Measurements from ENCODE around the gene RC3H2.
A peak's percentile ranks its signal among the peaks of the same experiment; 100 is the strongest.

The RC3H2 gene
- total RNA-seq, result 154 to 179 reads per million in 2 donors

GRCh38 chr9:122904823-122905710 lies at the start of gene RC3H2:
Gene RC3H2 (minus strand): TSS chr9:122905359. CDS start chr9:122897509, 7,850 bp downstream.
- peak; percentile 67 for DNase-seq

GRCh38 chr9:122954253-122954691 lies 49.1 kb upstream of the RC3H2 start:
- no peak for DNase-seq

- DNase-seq, result no peak
These were observed 45.9 kb upstream of the RC3H2 start for GRCh38 chr9:122951056-122951455.

GRCh38 chr9:122950263-122950662 lies 45.1 kb upstream of the RC3H2 start:
- DNase-seq, result no peak

- no peak for DNase-seq
These were observed 44.5 kb upstream of the RC3H2 start for GRCh38 chr9:122949696-122950095.

GRCh38 chr9:122948313-122948712 lies 43.2 kb upstream of the RC3H2 start:
- no peak for DNase-seq

- DNase-seq, result no peak
These were observed 41.4 kb upstream of the RC3H2 start for GRCh38 chr9:122946461-122947005.

GRCh38 chr9:122944960-122945888 lies 40.1 kb upstream of the RC3H2 start:
- no peak for DNase-seq

GRCh38 chr9:122941582-122942234 lies 36.5 kb upstream of the RC3H2 start:
- DNase-seq, result no peak

- DNase-seq, result peak; percentile 95
These were observed 35.8 kb upstream of the RC3H2 start, which contains the start of gene RABGAP1 for GRCh38 chr9:122940749-122941581. Gene RABGAP1 (plus strand): TSS chr9:122941020. CDS start chr9:122957060, 16,040 bp downstream.

GRCh38 chr9:122940454-122940748 lies 35.2 kb upstream of the RC3H2 start:
- no peak for DNase-seq

- DNase-seq, result no peak
These were observed 34.4 kb upstream of the RC3H2 start for GRCh38 chr9:122939601-122940000.

GRCh38 chr9:122936883-122937282 lies 31.7 kb upstream of the RC3H2 start:
- no peak for DNase-seq

GRCh38 chr9:122936464-122936863 lies 31.3 kb upstream of the RC3H2 start:
- DNase-seq, result no peak

- peak; percentile 71 for DNase-seq
These were observed 26.3 kb upstream of the RC3H2 start, which contains the start of gene ZBTB26 for GRCh38 chr9:122931226-122932121. Gene ZBTB26 (minus strand): TSS chr9:122931512. CDS start chr9:122919934, 11,578 bp downstream.

- DNase-seq, result no peak
These were observed 25.5 kb upstream of the RC3H2 start for GRCh38 chr9:122930541-122931225.

GRCh38 chr9:122929796-122930354 lies 24.7 kb upstream of the RC3H2 start:
- DNase-seq, result no peak

- DNase-seq, result no peak
These were observed 18.8 kb upstream of the RC3H2 start for GRCh38 chr9:122923947-122924346.

GRCh38 chr9:122922713-122923112 lies 17.6 kb upstream of the RC3H2 start:
- DNase-seq, result no peak
